Pancreas (tissue), 10 donors: Measurements from ENCODE around the gene PES1. TPM values are rescaled to one million over a fixed set of nuclear protein-coding genes. Genes with fewer than 3 reads are reported as not detected.
"Not testable (repeated sequence)": the region's sequence is repeated elsewhere in the genome, so short reads cannot be mapped to it uniquely, and the experiment has no call there.

Source experiments
- ATAC-seq, 4 donors: fragments of 200-7000 bp; cut with Tn5 transposase; one replicate each; pipeline versions ENCODE4 v1.8.0 to v1.9.1; 2020; ENCODE audit warnings: mild to moderate bottlenecking in 4 of 4, moderate library complexity in 4 of 4
- DNase-seq, 6 donors: peaks; one replicate each; pipeline ENCODE4 v3.0.0-alpha.2; 2020
- FAIRE-seq: peaks from 2 replicates; lab custom pipeline; 2012; peaks lifted over from hg19 to GRCh38; lab: Jason Lieb, UNC
- H3K27ac ChIP-seq, 4 donors: fragments of 200-600 bp; sonication (generic); 1 replicate in 3 of 4; 2 replicates in 1 of 4; pipeline versions ENCODE4 v1.5.0 to v1.8.0; 2020
- H3K27me3 ChIP-seq, 4 donors: fragments of 200-600 bp; one replicate each; pipeline ENCODE4 v1.8.0; 2021
- H3K36me3 ChIP-seq, 3 donors: fragments of 200-600 bp; sonication (generic) in 1 of 3; one replicate each; pipeline versions ENCODE4 v1.5.0 to v1.8.0; 2020 to 2021
- H3K4me1 ChIP-seq, 3 donors: fragments of 200-600 bp; one replicate each; pipeline ENCODE4 v1.8.0; 2021
- H3K4me3 ChIP-seq, 4 donors: fragments of 200-600 bp; sonication (generic) in 2 of 4; one replicate each; pipeline versions ENCODE4 v1.5.0 to v1.8.0; 2020 to 2021
- H3K9me3 ChIP-seq, 4 donors: fragments of 200-600 bp; one replicate each; pipeline ENCODE4 v1.8.0; 2021
- CTCF ChIP-seq, 4 donors: fragments of 200-600 bp; sonication (generic) in 3 of 4; IDR thresholded peaks; one replicate each; pipeline versions ENCODE4 v1.5.0 to v1.8.0; 2021; ENCODE audit warnings: antibody characterized with exemption in 4 of 4
- WGBS, 2 donors: extraction: QIAGEN DNeasy Blood & Tissue Kit; methylation state at CpG; one replicate each; pipeline ENCODE4 v1.1.7; 2013; 5-methylcytosine and 5-hydroxymethylcytosine counted together
- intact Hi-C, 3 donors: fragments of 100-400 bp; cut with DNase I; formaldehyde crosslinking; loops; one replicate each; pipeline versions ENCODE4 v1.11.1 to v1.14.2; 2022
- polyA plus RNA-seq, 2 donors: library from polyadenylated mRNA; stranded (reverse); fragments of 200-250 nt; gene quantifications; one replicate each; pipeline ENCODE4 v1.2.3, GENCODE V29; 2013
- total RNA-seq, 6 donors: library from RNA; stranded (reverse); fragmentation: NEBNext Ultra II Directional in 4 of 6; extraction: Animal tissue kit (Norgen Biotek cat#: 25700) in 4 of 6; gene quantifications; one replicate each; pipeline versions ENCODE4 v1.2.1 to v1.2.4, GENCODE V29; 2021 to 2023
- donor health status: healthy with polysubstance abuse.
- donor health status: DM: no; HTN: no; CAD: no; lungs with moderate emphysema.
- donor health status: DM: no; HTN: no; CAD: no.
- donor health status: control.
- donor health status: control.
- donor health status: Bipolar disorder and iron deficiency.
- donor health status: DM: yes; HTN: yes; CAD: no.
- donor health status: DM: no; HTN: no; CAD: no.
- donor health status: DM: no; HTN: no; CAD: no.
- donor health status: DM: yes; HTN: yes; CAD: no.

The PES1 gene
- total and polyA plus RNA-seq, 8 donors = 33.8 to 66.9 (median 44.8) TPM

- DNase-seq = peak in 3 of 6 donors; percentile 27 to 33 (median 28)
- no peak for FAIRE-seq
- intact Hi-C loops = no loop called here
- peaks cover 5 to 24% (median 20%) of the 10 kb centered on the region in 3 donors for H3K4me1 ChIP-seq
- 22 to 28% methylated on average over 12 of the region's 12 CpGs for WGBS, 2 donors
- no peaks in the 10 kb centered on the region for H3K9me3 ChIP-seq
- H3K27me3 ChIP-seq = no peaks in the 10 kb centered on the region
- TF ChIP-seq CTCF (IDR thresholded peaks at IDR 0.05) = no peak
- H3K36me3 ChIP-seq = peaks cover 0 to 18% (median 16%) of the 10 kb centered on the region in 3 donors
- H3K27ac ChIP-seq = peak overlapping the region; percentile 31 to 86 (median 62)
- peak; percentile 5 to 27 (median 12) for ATAC-seq
- H3K4me3 ChIP-seq = peak overlapping the region in 1 of 4 donors; percentile 56
These were observed 18.7 kb downstream of the PES1 start for GRCh38 chr22:30572840-30573593.

DNA sequence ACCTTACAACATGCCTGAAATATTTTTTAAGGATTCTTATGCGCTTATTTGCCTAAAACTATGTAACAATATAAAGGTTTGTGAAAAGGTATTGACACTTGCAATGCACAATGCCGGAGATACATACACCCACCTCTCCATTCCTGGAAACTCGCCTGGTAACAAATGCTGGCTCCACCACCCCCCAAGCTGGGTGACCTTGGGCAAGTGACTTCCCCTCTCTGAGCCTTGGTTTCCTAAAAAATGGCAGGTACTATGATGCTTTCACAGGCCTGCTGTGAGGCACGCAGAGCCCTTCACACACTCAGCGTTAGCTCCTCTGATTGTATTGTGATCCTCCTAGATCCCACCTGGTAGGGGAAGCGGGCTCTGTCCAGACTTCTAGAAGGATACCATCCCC is 19.5 kb downstream of the PES1 start:
- TF ChIP-seq CTCF (IDR thresholded peaks at IDR 0.05) = no peak
- ATAC-seq (no peak), DNase-seq (no peak), FAIRE-seq (no peak)
- H3K4me3 ChIP-seq = no peak overlapping the region
- H3K27me3 ChIP-seq = no peaks in the 10 kb centered on the region
- intact Hi-C loops = no loop called here
- no peak overlapping the region for H3K27ac ChIP-seq
- peaks cover 5 to 24% (median 20%) of the 10 kb centered on the region in 3 donors for H3K4me1 ChIP-seq
- H3K36me3 ChIP-seq = peaks cover 0 to 13% (median 9%) of the 10 kb centered on the region in 3 donors
- H3K9me3 ChIP-seq = no peaks in the 10 kb centered on the region
- 84 to 86% methylated on average over 6 of the region's 6 CpGs for WGBS, 2 donors

DNA sequence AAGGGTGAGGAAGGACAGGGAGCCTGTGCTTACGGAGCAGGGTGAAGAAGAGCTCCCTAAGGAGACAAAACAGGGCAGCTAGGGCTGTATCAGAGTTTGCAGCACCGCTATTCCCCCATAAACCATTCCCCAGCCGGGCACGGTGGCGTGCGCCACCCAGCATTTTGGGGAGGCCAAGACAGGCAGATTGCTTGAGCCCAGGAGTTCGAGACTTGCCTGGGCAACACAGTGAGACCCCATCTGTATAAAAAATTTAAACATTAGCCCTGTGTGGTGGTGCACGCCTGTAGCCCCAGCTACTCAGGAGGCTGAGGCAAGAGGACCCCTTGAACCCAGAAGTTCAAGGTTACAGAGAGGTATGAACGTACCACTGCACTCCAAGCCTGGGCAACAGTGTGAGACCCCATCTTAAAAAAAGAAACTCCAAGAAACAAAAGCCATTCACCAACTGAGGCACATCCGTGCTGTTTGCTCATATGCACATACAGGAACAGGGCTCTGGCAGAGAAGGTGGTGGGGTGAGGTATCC is 22.0 kb downstream of the PES1 start:
- Histone ChIP-seq H3K27ac (no peak overlapping the region), H3K4me1 (peaks cover under 1 to 15% (median 12%) of the 10 kb centered on the region in 3 donors), H3K27me3 (no peaks in the 10 kb centered on the region), H3K9me3 (no peaks in the 10 kb centered on the region), H3K36me3 (no peaks in the 10 kb centered on the region), H3K4me3 (no peak overlapping the region)
- no peak for FAIRE-seq
- WGBS, 2 donors = 94 to 97% methylated on average over 10 of the region's 10 CpGs
- intact Hi-C loops = no loop called here
- DNase-seq = no peak
- no peak for TF ChIP-seq CTCF (IDR thresholded peaks at IDR 0.05)
- no peak for ATAC-seq

- TF ChIP-seq CTCF (IDR thresholded peaks at IDR 0.05) = no peak
- Histone ChIP-seq H3K27ac (no peak overlapping the region), H3K36me3 (no peaks in the 10 kb centered on the region), H3K9me3 (no peaks in the 10 kb centered on the region), H3K4me3 (no peak overlapping the region), H3K27me3 (no peaks in the 10 kb centered on the region), H3K4me1 (peaks cover 0 to 9% (median 4%) of the 10 kb centered on the region in 3 donors)
- ATAC-seq (no peak), DNase-seq (peak in 1 of 6 donors; percentile 13), FAIRE-seq (no peak)
- intact Hi-C loops = no loop called here
- 89 to 93% methylated on average over 10 of the region's 10 CpGs for WGBS, 2 donors
These were observed 23.4 kb downstream of the PES1 start for GRCh38 chr22:30568137-30568805.

DNA sequence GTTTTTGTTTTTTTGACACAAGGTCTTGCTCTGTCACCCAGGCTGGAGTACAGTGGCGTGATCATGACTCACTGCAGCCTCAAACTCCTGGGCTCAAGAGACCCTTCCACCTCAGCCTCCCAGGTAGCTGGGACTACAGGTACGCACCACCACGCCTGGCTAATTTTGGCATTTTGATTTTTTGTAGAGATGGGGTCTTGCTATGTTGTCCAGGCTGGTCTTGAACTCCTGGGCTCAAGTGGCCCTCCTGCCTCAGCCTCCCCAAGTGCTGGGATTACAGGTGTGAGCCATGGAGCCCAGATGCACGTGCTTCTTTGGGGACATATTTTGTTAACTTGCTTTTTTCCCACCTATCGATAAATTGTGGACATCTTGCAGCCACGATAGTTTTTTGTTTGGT is 24.4 kb downstream of the PES1 start:
- H3K27ac ChIP-seq, H3K27me3 ChIP-seq, ATAC-seq, H3K4me1 ChIP-seq, H3K36me3 ChIP-seq, FAIRE-seq, H3K4me3 ChIP-seq, H3K9me3 ChIP-seq, intact Hi-C loops: not testable (repeated sequence)
- WGBS, 2 donors = 95% methylated on average over 6 of the region's 6 CpGs
- peak in 1 of 6 donors; percentile 4 for DNase-seq
